SK-N-MC (cell line): ENCODE results near the gene ZCCHC14.

ENCODE experiments used
- EZH2 ChIP-seq: fragments of 200-600 bp; sonication (generic); IDR thresholded peaks from one replicate; pipeline ENCODE4 v1.6.1; 2017; ENCODE audit warnings: antibody characterized with exemption
- FOXP2 ChIP-seq: optimal IDR thresholded peaks from 2 replicates; pipeline ENCODE3; 2011; ENCODE audit warnings: mild to moderate bottlenecking, moderate library complexity; ENCODE audit not compliant: insufficient read depth; ENCODE audit errors: extremely low read length, control extremely low read depth
- POLR2AphosphoS5 ChIP-seq: IDR thresholded peaks from 2 replicates; pipeline ENCODE4 v1.6.1; 2012; ENCODE audit warnings: mild to moderate bottlenecking, low read depth, low read length, borderline replicate concordance

- TF ChIP-seq POLR2AphosphoS5 (no peak), EZH2 (no peak), FOXP2 (no peak)
These were observed 74.6 kb downstream of the ZCCHC14 start for GRCh38 chr16:87418216-87418615.
